H1 (cell line): Measurements from ENCODE around the gene CDH12. TPM values are rescaled to one million over a fixed set of nuclear protein-coding genes. Genes with fewer than 3 reads are reported as not detected.

Experiments
- BRCA1 ChIP-seq: IDR thresholded peaks from 2 replicates; pipeline ENCODE4 v1.6.1; 2012; ENCODE audit warnings: low read depth, low read length, improper control_type of control experiment
- FOSL1 ChIP-seq: IDR thresholded peaks from 2 replicates; pipeline ENCODE4 v1.6.1; 2011; ENCODE audit warnings: mild to moderate bottlenecking, low read depth, low read length, moderate library complexity; ENCODE audit not compliant: insufficient read depth
- HDAC2 ChIP-seq, 2 experiments: fragments of 300-600 bp in 1 of 2; sonication (generic) in 1 of 2; IDR thresholded peaks; 2 replicates each; pipeline ENCODE4 v1.6.1; 2011 to 2012; ENCODE audit warnings: low read depth in 2 of 2, low read length in 2 of 2, mild to moderate bottlenecking in 2 of 2, moderate library complexity in 2 of 2, borderline replicate concordance in 1 of 2, inconsistent platforms in 1 of 2
- MAFK ChIP-seq: IDR thresholded peaks from 2 replicates; pipeline ENCODE4 v1.6.1; 2012; ENCODE audit warnings: low read depth, mild to moderate bottlenecking, improper control_type of control experiment, low read length
- PHF8 ChIP-seq: fragments of 200-600 bp; sonication (generic); conservative IDR thresholded peaks from 2 replicates; pipeline ENCODE4 v1.7.1; 2012; ENCODE audit warnings: low read depth, mild to moderate bottlenecking, inconsistent platforms, low read length, moderate library complexity
- RBBP5 ChIP-seq: IDR thresholded peaks from 2 replicates; pipeline ENCODE4 v1.7.1; 2012; ENCODE audit warnings: low read depth, mild to moderate bottlenecking, inconsistent platforms, low read length, moderate library complexity, borderline replicate concordance
- RFX5 ChIP-seq: IDR thresholded peaks from 2 replicates; pipeline ENCODE4 v1.6.1; 2011; ENCODE audit warnings: low read depth, low read length, improper control_type of control experiment, borderline replicate concordance
- ZNF274 ChIP-seq: IDR thresholded peaks from 2 replicates; pipeline ENCODE4 v1.7.0; 2012; ENCODE audit warnings: low read length, borderline replicate concordance; ENCODE audit errors: extremely low read depth
- polyA plus RNA-seq, 7 experiments: library from polyadenylated mRNA; depleted of rRNA in 3 of 7; stranded (reverse) in 5 of 7; unstranded in 2 of 7; fragments of >200 nt in 5 of 7; fragments of 200-250 nt in 2 of 7; gene quantifications; 1 replicate in 5 of 7; 2 replicates in 1 of 7; 4 replicates in 1 of 7; pipeline versions ENCODE4 v1.2.1 to v1.2.3, GENCODE V29; 2011 to 2013; ENCODE audit warnings: missing spikeins in 2 of 7, mixed read lengths in 2 of 7
- total RNA-seq: library from RNA; stranded (reverse); fragmentation: NEBNext Ultra II Directional; extraction: Animal tissue kit (Norgen Biotek cat#: 25700); gene quantifications from 2 replicates; pipeline ENCODE4 v1.2.1, GENCODE V29; 2021
- TF ChIP-seq, protein P1 (sequence below): fragments of 300-600 bp; sonication (generic); IDR thresholded peaks from 2 replicates; pipeline ENCODE4 v1.7.1; 2012; ENCODE audit warnings: low read length, moderate library complexity, mild to moderate bottlenecking, inconsistent platforms; ENCODE audit not compliant: insufficient replicate concordance
- TF ChIP-seq, protein P2 (sequence below): IDR thresholded peaks from 2 replicates; pipeline ENCODE4 v1.6.1; 2011; ENCODE audit warnings: low read length, improper control_type of control experiment

CDH12 gene
- total and polyA plus RNA-seq, 2 of the 8 experiments (the other 6 are each of a cell fraction or from before 2014, with no cell fraction given), result 0.03 TPM; not detected in 1

DNA sequence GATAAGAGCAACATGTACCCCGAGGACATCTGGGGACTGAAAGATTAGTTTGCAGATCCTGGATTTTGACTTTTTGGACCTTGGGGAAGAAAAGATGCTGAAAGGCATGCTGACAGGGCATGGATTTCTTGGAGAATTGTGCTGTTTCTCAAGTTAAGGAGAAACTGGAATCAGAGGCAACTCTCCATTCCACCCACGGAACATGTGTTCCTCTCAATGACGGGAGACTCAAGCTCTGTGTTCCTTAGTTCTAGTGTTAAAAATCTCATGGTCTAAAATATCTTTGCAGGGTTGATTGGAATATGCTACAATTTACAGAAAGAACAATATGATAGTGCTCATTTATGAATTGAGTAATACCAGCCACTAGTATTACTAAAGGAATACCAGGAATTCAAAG is 34.4 kb upstream of the CDH12 start (continued):
- TF ChIP-seq, protein P1, sequence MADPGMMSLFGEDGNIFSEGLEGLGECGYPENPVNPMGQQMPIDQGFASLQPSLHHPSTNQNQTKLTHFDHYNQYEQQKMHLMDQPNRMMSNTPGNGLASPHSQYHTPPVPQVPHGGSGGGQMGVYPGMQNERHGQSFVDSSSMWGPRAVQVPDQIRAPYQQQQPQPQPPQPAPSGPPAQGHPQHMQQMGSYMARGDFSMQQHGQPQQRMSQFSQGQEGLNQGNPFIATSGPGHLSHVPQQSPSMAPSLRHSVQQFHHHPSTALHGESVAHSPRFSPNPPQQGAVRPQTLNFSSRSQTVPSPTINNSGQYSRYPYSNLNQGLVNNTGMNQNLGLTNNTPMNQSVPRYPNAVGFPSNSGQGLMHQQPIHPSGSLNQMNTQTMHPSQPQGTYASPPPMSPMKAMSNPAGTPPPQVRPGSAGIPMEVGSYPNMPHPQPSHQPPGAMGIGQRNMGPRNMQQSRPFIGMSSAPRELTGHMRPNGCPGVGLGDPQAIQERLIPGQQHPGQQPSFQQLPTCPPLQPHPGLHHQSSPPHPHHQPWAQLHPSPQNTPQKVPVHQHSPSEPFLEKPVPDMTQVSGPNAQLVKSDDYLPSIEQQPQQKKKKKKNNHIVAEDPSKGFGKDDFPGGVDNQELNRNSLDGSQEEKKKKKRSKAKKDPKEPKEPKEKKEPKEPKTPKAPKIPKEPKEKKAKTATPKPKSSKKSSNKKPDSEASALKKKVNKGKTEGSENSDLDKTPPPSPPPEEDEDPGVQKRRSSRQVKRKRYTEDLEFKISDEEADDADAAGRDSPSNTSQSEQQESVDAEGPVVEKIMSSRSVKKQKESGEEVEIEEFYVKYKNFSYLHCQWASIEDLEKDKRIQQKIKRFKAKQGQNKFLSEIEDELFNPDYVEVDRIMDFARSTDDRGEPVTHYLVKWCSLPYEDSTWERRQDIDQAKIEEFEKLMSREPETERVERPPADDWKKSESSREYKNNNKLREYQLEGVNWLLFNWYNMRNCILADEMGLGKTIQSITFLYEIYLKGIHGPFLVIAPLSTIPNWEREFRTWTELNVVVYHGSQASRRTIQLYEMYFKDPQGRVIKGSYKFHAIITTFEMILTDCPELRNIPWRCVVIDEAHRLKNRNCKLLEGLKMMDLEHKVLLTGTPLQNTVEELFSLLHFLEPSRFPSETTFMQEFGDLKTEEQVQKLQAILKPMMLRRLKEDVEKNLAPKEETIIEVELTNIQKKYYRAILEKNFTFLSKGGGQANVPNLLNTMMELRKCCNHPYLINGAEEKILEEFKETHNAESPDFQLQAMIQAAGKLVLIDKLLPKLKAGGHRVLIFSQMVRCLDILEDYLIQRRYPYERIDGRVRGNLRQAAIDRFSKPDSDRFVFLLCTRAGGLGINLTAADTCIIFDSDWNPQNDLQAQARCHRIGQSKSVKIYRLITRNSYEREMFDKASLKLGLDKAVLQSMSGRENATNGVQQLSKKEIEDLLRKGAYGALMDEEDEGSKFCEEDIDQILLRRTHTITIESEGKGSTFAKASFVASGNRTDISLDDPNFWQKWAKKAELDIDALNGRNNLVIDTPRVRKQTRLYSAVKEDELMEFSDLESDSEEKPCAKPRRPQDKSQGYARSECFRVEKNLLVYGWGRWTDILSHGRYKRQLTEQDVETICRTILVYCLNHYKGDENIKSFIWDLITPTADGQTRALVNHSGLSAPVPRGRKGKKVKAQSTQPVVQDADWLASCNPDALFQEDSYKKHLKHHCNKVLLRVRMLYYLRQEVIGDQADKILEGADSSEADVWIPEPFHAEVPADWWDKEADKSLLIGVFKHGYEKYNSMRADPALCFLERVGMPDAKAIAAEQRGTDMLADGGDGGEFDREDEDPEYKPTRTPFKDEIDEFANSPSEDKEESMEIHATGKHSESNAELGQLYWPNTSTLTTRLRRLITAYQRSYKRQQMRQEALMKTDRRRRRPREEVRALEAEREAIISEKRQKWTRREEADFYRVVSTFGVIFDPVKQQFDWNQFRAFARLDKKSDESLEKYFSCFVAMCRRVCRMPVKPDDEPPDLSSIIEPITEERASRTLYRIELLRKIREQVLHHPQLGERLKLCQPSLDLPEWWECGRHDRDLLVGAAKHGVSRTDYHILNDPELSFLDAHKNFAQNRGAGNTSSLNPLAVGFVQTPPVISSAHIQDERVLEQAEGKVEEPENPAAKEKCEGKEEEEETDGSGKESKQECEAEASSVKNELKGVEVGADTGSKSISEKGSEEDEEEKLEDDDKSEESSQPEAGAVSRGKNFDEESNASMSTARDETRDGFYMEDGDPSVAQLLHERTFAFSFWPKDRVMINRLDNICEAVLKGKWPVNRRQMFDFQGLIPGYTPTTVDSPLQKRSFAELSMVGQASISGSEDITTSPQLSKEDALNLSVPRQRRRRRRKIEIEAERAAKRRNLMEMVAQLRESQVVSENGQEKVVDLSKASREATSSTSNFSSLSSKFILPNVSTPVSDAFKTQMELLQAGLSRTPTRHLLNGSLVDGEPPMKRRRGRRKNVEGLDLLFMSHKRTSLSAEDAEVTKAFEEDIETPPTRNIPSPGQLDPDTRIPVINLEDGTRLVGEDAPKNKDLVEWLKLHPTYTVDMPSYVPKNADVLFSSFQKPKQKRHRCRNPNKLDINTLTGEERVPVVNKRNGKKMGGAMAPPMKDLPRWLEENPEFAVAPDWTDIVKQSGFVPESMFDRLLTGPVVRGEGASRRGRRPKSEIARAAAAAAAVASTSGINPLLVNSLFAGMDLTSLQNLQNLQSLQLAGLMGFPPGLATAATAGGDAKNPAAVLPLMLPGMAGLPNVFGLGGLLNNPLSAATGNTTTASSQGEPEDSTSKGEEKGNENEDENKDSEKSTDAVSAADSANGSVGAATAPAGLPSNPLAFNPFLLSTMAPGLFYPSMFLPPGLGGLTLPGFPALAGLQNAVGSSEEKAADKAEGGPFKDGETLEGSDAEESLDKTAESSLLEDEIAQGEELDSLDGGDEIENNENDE, result no peak
- TF ChIP-seq, protein P2, sequence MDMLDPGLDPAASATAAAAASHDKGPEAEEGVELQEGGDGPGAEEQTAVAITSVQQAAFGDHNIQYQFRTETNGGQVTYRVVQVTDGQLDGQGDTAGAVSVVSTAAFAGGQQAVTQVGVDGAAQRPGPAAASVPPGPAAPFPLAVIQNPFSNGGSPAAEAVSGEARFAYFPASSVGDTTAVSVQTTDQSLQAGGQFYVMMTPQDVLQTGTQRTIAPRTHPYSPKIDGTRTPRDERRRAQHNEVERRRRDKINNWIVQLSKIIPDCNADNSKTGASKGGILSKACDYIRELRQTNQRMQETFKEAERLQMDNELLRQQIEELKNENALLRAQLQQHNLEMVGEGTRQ, result no peak
- TF ChIP-seq BRCA1 (no peak), FOSL1 (no peak), PHF8 (no peak), HDAC2 (IDR thresholded peaks at IDR 0.05; ENCODE audit: borderline replicate concordance in 1 of 2, low read depth in 2 of 2, low read length in 2 of 2) (no peak), RBBP5 (no peak), MAFK (no peak), RFX5 (no peak), ZNF274 (no peak)
